Measurements from ENCODE around the gene FYN. TPM values are rescaled to one million over a fixed set of nuclear protein-coding genes. Genes with fewer than 3 reads are reported as not detected.

FYN gene
- total and polyA plus RNA-seq, 9 of the 15 experiments (the other 6 are each of a cell fraction or from before 2014, with no cell fraction given) = 2.9 to 22.1 (median 11.4) TPM

DNA sequence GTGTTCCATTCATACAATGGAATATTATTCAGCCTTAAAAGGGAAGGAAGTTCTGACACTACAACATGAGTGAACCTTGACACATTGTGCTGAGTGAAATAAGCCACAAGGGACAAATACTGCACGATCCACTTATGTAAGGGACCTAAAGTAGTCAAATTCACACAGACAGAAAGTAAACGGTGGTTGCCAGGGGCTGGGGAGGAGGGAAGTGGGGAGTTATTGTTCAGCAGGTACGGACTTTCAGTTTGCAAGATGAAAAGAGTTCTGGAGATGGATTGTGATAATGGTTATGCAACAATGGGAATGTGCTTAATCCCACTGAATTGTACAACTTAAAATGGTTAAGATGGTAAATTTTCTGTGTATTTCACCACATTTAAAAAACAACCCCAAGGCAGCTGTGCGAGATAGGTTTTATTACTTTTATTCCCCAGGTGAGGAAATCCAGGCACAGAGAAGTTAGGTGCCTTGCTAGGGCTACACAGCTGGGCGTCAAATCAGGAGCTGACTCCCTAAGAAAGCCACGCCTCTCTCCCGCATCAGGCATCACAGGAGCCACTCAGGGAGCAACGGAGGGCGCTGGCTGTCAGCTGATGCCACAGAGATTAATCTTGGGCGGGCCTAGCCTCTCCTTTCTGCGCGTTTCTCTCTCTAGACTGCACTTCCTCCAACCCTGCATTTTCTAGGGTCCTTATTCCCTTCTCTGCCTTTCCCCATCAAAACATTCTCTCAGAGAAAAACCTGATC, 258.2 kb downstream of the FYN start (continued):
- TF ChIP-seq, protein P1, sequence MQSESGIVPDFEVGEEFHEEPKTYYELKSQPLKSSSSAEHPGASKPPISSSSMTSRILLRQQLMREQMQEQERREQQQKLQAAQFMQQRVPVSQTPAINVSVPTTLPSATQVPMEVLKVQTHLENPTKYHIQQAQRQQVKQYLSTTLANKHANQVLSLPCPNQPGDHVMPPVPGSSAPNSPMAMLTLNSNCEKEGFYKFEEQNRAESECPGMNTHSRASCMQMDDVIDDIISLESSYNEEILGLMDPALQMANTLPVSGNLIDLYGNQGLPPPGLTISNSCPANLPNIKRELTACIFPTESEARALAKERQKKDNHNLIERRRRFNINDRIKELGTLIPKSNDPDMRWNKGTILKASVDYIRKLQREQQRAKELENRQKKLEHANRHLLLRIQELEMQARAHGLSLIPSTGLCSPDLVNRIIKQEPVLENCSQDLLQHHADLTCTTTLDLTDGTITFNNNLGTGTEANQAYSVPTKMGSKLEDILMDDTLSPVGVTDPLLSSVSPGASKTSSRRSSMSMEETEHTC (IDR thresholded peaks at IDR 0.05) = 0 out of 2 replicates have a peak, but pooled peaks have one; percentile 49
- TF ChIP-seq, protein P2, sequence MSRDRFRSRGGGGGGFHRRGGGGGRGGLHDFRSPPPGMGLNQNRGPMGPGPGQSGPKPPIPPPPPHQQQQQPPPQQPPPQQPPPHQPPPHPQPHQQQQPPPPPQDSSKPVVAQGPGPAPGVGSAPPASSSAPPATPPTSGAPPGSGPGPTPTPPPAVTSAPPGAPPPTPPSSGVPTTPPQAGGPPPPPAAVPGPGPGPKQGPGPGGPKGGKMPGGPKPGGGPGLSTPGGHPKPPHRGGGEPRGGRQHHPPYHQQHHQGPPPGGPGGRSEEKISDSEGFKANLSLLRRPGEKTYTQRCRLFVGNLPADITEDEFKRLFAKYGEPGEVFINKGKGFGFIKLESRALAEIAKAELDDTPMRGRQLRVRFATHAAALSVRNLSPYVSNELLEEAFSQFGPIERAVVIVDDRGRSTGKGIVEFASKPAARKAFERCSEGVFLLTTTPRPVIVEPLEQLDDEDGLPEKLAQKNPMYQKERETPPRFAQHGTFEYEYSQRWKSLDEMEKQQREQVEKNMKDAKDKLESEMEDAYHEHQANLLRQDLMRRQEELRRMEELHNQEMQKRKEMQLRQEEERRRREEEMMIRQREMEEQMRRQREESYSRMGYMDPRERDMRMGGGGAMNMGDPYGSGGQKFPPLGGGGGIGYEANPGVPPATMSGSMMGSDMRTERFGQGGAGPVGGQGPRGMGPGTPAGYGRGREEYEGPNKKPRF (IDR thresholded peaks at IDR 0.05; ENCODE audit: low read depth, low read length) = no peak
- TF ChIP-seq NRF1 (conservative IDR thresholded peaks at IDR 0.05 in 1 of 2, IDR thresholded peaks at IDR 0.05 in 1 of 2) (peak; percentile 58 to 67), ZFP36 (IDR thresholded peaks at IDR 0.05; ENCODE audit: low read depth, low read length, partially characterized antibody) (peak; percentile 92), ATF1 (CRISPR knock-in tag; IDR thresholded peaks at IDR 0.05) (no peak), ATF1 (tag; IDR thresholded peaks at IDR 0.05) (peak; percentile 39; the same call in 1 of the 2 replicates), CEBPG (CRISPR knock-in tag; IDR thresholded peaks at IDR 0.05) (no peak), CEBPG (tag; conservative IDR thresholded peaks at IDR 0.05 in 1 of 2, IDR thresholded peaks at IDR 0.05 in 1 of 2) (peak; percentile 68 to 78), CREB1 (IDR thresholded peaks at IDR 0.05) (0 out of 2 replicates have a peak, but pooled peaks have one; percentile 21), CREB1 (CRISPR knock-in tag; IDR thresholded peaks at IDR 0.05) (no peak), CEBPB (tag; IDR thresholded peaks at IDR 0.05) (peak; percentile 92), JUND (IDR thresholded peaks at IDR 0.05; ENCODE audit: borderline replicate concordance, low read depth, low read length) (no peak), JUND (tag; IDR thresholded peaks at IDR 0.05; ENCODE audit: borderline replicate concordance, low read depth, low read length) (peak; percentile 24; the same call in 1 of the 3 replicates), MEIS2 (IDR thresholded peaks at IDR 0.05; ENCODE audit: partially characterized antibody) (peak; percentile 83), SOX6 (IDR thresholded peaks at IDR 0.05) (peak; percentile 37; the same call in 1 of the 2 replicates)
- TF ChIP-seq, protein P3, sequence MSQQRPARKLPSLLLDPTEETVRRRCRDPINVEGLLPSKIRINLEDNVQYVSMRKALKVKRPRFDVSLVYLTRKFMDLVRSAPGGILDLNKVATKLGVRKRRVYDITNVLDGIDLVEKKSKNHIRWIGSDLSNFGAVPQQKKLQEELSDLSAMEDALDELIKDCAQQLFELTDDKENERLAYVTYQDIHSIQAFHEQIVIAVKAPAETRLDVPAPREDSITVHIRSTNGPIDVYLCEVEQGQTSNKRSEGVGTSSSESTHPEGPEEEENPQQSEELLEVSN (IDR thresholded peaks at IDR 0.05; ENCODE audit: borderline replicate concordance in 1 of 2, extremely low read depth in 1 of 2, insufficient read depth in 1 of 2, insufficient read length in 1 of 2, low read depth in 1 of 2, low read length in 1 of 2, poor library complexity in 1 of 2, severe bottlenecking in 1 of 2) = peak; percentile 22 to 62
- TF ChIP-seq, protein P4, sequence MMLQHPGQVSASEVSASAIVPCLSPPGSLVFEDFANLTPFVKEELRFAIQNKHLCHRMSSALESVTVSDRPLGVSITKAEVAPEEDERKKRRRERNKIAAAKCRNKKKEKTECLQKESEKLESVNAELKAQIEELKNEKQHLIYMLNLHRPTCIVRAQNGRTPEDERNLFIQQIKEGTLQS (IDR thresholded peaks at IDR 0.05) = 0 out of 2 replicates have a peak, but pooled peaks have one; percentile 27
- TF ChIP-seq, protein P4 (CRISPR knock-in tag; conservative IDR thresholded peaks at IDR 0.05) = no peak
- TF ChIP-seq, protein P5, sequence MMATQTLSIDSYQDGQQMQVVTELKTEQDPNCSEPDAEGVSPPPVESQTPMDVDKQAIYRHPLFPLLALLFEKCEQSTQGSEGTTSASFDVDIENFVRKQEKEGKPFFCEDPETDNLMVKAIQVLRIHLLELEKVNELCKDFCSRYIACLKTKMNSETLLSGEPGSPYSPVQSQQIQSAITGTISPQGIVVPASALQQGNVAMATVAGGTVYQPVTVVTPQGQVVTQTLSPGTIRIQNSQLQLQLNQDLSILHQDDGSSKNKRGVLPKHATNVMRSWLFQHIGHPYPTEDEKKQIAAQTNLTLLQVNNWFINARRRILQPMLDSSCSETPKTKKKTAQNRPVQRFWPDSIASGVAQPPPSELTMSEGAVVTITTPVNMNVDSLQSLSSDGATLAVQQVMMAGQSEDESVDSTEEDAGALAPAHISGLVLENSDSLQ (IDR thresholded peaks at IDR 0.05) = peak; percentile 95
- TF ChIP-seq, protein P6, sequence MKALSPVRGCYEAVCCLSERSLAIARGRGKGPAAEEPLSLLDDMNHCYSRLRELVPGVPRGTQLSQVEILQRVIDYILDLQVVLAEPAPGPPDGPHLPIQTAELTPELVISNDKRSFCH (CRISPR knock-in tag; IDR thresholded peaks at IDR 0.05) = no peak
- TF ChIP-seq, protein P6 (tag; IDR thresholded peaks at IDR 0.05) = no peak

Data from K562 (cell line).